A549 treated with RU486 at 1 μM for 4 hours (cell line): ENCODE results near the gene CYP4F22. TPM values are rescaled to one million over a fixed set of nuclear protein-coding genes. Genes with fewer than 3 reads are reported as not detected.

Source experiments
- total RNA-seq: library from RNA; stranded (reverse); fragments of 200-300 nt; extraction: Qiagen RNA extraction; gene quantifications from 5 replicates; pipeline ENCODE4 v1.2.3, GENCODE V29; 2022; ENCODE audit warnings: low read depth

Gene CYP4F22
- 0.08 to 0.22 TPM (median 0.12 TPM) in 4 of 5 replicates, not detected in the other for total RNA-seq

GRCh38 chr19:15508035-15508710 lies at the start of gene CYP4F22:
Gene CYP4F22, plus strand, starts transcription at chr19:15508525. Its CDS starts 16,812 bp downstream, at chr19:15525337.

GRCh38 chr19:15464394-15465385 lies 43.6 kb upstream of the CYP4F22 start, which contains the start of gene RASAL3:
Gene RASAL3, minus strand, starts transcription at chr19:15464544. Its CDS starts 186 bp downstream, at chr19:15464358.

GRCh38 chr19:15479391-15480345 lies 28.7 kb upstream of the CYP4F22 start, which contains the start of gene PGLYRP2:
Gene PGLYRP2, minus strand, starts transcription at chr19:15479501. Its CDS starts 130 bp downstream, at chr19:15479371.

Other genes with a start within 250 kb of the CYP4F22 start
- 21.7 to 30.5 TPM (median 29.8 TPM) in 5 replicates for gene BRD4, start 176.0 kb upstream of the CYP4F22 start, total RNA-seq
- 16.1 to 18.8 TPM (median 17.4 TPM) in 5 replicates for gene AKAP8, start 128.7 kb upstream of the CYP4F22 start, total RNA-seq
- gene AKAP8L, start 89.5 kb upstream of the CYP4F22 start, total RNA-seq: 35.2 to 38.6 TPM (median 36.7 TPM) in 5 replicates
- gene WIZ, start 58.6 kb upstream of the CYP4F22 start, total RNA-seq: 14.4 to 25.0 TPM (median 20.5 TPM) in 5 replicates
- gene RASAL3, start 44.0 kb upstream of the CYP4F22 start, total RNA-seq: not detected in 5 replicates
- gene PGLYRP2, start 29.0 kb upstream of the CYP4F22 start, total RNA-seq: 0.06 TPM in 1 of 5 replicates, not detected in the others
- gene CYP4F8, start 106.7 kb downstream of the CYP4F22 start, total RNA-seq: not detected in 5 replicates
- 1.7 to 3.1 TPM (median 2.4 TPM) in 5 replicates for gene CYP4F3, start 132.4 kb downstream of the CYP4F22 start, total RNA-seq
- gene CYP4F12, start 164.6 kb downstream of the CYP4F22 start, total RNA-seq: 1.4 to 2.4 TPM (median 2.1 TPM) in 5 replicates
- gene OR10H2, start 219.5 kb downstream of the CYP4F22 start, total RNA-seq: not detected in 5 replicates
- gene OR10H3, start 229.5 kb downstream of the CYP4F22 start, total RNA-seq: not detected in 5 replicates